ENCODE data around the gene PCDHA1. TPM values are rescaled to one million over a fixed set of nuclear protein-coding genes. Genes with fewer than 3 reads are reported as not detected.

PCDHA1 gene
- total and polyA plus RNA-seq, 9 of the 15 experiments (the other 6 are each of a cell fraction or from before 2014, with no cell fraction given) = not detected

DNA sequence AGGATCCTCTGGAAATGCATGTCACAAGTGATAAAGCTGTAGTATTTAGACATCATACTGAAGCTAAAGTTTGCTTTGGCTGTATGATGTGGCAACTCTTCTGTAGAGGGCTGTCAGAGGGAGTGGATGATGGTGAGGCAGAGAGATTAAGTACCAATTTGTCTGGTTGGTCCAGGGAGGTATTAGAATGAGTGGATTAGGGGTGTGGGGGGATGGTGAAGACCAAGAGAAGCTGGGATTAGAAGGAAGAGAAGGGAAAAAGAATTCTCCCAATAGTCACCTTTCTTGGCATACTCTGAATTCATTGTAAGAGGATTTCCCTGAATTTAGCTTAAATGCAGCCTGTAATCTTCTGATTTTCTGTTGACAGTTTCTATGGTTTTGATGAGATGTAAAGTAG is 183.9 kb downstream of the PCDHA1 start:
- H3K36me3 ChIP-seq (ENCODE audit: control insufficient read depth, insufficient read depth, low read length) = no peaks in the 10 kb centered on the region
- intact Hi-C loops (cut with micrococcal nuclease) (no loop called here), in situ Hi-C loops (cut with MboI) (no loop called here)
- H3K79me2 ChIP-seq (ENCODE audit: control insufficient read depth, insufficient read depth, low read length) = no peaks in the 10 kb centered on the region
- H3K4me3 ChIP-seq = no peak overlapping the region
- peaks cover 0 to 11% of the 10 kb centered on the region in 2 experiments; a peak in 2 of 5 replicates for H3K27me3 ChIP-seq (ENCODE audit: control insufficient read depth in 2 of 2, insufficient read depth in 2 of 2, low read length in 2 of 2)
- no peaks in the 10 kb centered on the region; a peak in 1 of 5 replicates for H3K4me1 ChIP-seq (replicated peaks in 1 of 2; ENCODE audit: control insufficient read depth in 2 of 2, insufficient read depth in 2 of 2, low read length in 2 of 2)
- no peak overlapping the region for H2AFZ ChIP-seq (ENCODE audit: low read depth, low read length)
- FAIRE-seq (no peak), DNase-seq (ENCODE audit: extremely low read depth in 1 of 4, low spot score in 3 of 4) (no peak), ATAC-seq (no peak)
- no peaks in the 10 kb centered on the region for H4K20me1 ChIP-seq (replicated peaks; ENCODE audit: control insufficient read depth, insufficient read depth, low read length)
- no peak overlapping the region for H3K9ac ChIP-seq (ENCODE audit: insufficient read depth in 1 of 2, low read depth in 2 of 2, low read length in 2 of 2)
- H3K9me1 ChIP-seq (ENCODE audit: control insufficient read depth, insufficient read depth, low read length) = no peaks in the 10 kb centered on the region
- H3K27ac ChIP-seq (ENCODE audit: extremely low read depth, low read depth, low read length) = no peak overlapping the region
- TF ChIP-seq, protein P1, sequence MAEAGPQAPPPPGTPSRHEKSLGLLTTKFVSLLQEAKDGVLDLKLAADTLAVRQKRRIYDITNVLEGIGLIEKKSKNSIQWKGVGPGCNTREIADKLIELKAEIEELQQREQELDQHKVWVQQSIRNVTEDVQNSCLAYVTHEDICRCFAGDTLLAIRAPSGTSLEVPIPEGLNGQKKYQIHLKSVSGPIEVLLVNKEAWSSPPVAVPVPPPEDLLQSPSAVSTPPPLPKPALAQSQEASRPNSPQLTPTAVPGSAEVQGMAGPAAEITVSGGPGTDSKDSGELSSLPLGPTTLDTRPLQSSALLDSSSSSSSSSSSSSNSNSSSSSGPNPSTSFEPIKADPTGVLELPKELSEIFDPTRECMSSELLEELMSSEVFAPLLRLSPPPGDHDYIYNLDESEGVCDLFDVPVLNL (CRISPR knock-in tag; IDR thresholded peaks at IDR 0.05; ENCODE audit: low read depth) = no peak
- CTCF ChIA-PET (ENCODE audit: low intra/inter-chr PET ratio) = interaction anchor here (0.6 kb wide), 1 partner anchor 119 kb away, joined by 4 read pairs; no protein-coding TSS in a partner anchor
- no peaks in the 10 kb centered on the region for H3K9me3 ChIP-seq (replicated peaks; ENCODE audit: control insufficient read depth, insufficient read depth, low read depth, low read length)
- POLR2A ChIA-PET = no interaction called here
- no peak overlapping the region for H3K4me2 ChIP-seq (ENCODE audit: insufficient read depth, low read length)
- BruUV-seq (replicated peaks) = no TSS peak

DNA sequence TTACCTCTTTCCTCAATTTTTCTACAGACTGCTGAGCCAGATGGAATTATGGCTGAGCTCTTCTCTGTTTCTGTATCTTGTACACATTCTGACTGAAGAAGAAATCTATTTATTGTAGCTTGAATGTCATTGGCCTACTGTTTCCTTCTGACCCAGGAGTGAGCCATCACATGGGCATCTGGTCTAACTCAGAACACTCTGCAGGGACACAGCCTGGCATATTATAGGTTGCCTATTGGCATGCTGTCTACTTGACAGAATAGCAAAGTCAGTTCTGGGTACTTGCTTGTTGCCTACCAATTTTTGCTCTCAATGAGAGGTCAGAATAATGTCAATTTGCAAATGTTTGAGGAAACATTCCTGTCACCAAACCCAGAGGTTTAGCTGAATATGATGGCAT is 187.6 kb downstream of the PCDHA1 start:
- Histone ChIP-seq H4K20me1 (replicated peaks; ENCODE audit: control insufficient read depth, insufficient read depth, low read length) (no peaks in the 10 kb centered on the region), H3K9me1 (ENCODE audit: control insufficient read depth, insufficient read depth, low read length) (no peaks in the 10 kb centered on the region), H3K9me3 (replicated peaks; ENCODE audit: control insufficient read depth, insufficient read depth, low read depth, low read length) (no peaks in the 10 kb centered on the region), H3K36me3 (ENCODE audit: control insufficient read depth, insufficient read depth, low read length) (no peaks in the 10 kb centered on the region), H3K9ac (ENCODE audit: insufficient read depth in 1 of 2, low read depth in 2 of 2, low read length in 2 of 2) (no peak overlapping the region), H3K27ac (ENCODE audit: extremely low read depth, low read depth, low read length) (no peak overlapping the region), H3K4me3 (no peak overlapping the region), H3K79me2 (ENCODE audit: control insufficient read depth, insufficient read depth, low read length) (no peaks in the 10 kb centered on the region), H3K4me1 (replicated peaks in 1 of 2; ENCODE audit: control insufficient read depth in 2 of 2, insufficient read depth in 2 of 2, low read length in 2 of 2) (no peaks in the 10 kb centered on the region), H3K4me2 (ENCODE audit: insufficient read depth, low read length) (no peak overlapping the region), H2AFZ (ENCODE audit: low read depth, low read length) (no peak overlapping the region), H3K27me3 (ENCODE audit: control insufficient read depth in 2 of 2, insufficient read depth in 2 of 2, low read length in 2 of 2) (no peaks in the 10 kb centered on the region; a peak in 1 of 5 replicates)
- in situ Hi-C loops (cut with MboI) (no loop called here), intact Hi-C loops (cut with micrococcal nuclease) (no loop called here)
- DNase-seq (ENCODE audit: extremely low read depth in 1 of 4, low spot score in 3 of 4) (no peak), ATAC-seq (no peak), FAIRE-seq (no peak)
- BruUV-seq (replicated peaks) = no TSS peak
- CTCF ChIA-PET (ENCODE audit: low intra/inter-chr PET ratio) = no interaction called here
- POLR2A ChIA-PET = no interaction called here
- TF ChIP-seq, protein P2, sequence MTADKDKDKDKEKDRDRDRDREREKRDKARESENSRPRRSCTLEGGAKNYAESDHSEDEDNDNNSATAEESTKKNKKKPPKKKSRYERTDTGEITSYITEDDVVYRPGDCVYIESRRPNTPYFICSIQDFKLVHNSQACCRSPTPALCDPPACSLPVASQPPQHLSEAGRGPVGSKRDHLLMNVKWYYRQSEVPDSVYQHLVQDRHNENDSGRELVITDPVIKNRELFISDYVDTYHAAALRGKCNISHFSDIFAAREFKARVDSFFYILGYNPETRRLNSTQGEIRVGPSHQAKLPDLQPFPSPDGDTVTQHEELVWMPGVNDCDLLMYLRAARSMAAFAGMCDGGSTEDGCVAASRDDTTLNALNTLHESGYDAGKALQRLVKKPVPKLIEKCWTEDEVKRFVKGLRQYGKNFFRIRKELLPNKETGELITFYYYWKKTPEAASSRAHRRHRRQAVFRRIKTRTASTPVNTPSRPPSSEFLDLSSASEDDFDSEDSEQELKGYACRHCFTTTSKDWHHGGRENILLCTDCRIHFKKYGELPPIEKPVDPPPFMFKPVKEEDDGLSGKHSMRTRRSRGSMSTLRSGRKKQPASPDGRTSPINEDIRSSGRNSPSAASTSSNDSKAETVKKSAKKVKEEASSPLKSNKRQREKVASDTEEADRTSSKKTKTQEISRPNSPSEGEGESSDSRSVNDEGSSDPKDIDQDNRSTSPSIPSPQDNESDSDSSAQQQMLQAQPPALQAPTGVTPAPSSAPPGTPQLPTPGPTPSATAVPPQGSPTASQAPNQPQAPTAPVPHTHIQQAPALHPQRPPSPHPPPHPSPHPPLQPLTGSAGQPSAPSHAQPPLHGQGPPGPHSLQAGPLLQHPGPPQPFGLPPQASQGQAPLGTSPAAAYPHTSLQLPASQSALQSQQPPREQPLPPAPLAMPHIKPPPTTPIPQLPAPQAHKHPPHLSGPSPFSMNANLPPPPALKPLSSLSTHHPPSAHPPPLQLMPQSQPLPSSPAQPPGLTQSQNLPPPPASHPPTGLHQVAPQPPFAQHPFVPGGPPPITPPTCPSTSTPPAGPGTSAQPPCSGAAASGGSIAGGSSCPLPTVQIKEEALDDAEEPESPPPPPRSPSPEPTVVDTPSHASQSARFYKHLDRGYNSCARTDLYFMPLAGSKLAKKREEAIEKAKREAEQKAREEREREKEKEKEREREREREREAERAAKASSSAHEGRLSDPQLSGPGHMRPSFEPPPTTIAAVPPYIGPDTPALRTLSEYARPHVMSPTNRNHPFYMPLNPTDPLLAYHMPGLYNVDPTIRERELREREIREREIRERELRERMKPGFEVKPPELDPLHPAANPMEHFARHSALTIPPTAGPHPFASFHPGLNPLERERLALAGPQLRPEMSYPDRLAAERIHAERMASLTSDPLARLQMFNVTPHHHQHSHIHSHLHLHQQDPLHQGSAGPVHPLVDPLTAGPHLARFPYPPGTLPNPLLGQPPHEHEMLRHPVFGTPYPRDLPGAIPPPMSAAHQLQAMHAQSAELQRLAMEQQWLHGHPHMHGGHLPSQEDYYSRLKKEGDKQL (CRISPR knock-in tag; IDR thresholded peaks at IDR 0.05; ENCODE audit: borderline replicate concordance) = no peak
- no peak for TF ChIP-seq GTF2E2 (tag; IDR thresholded peaks at IDR 0.05)
- TF ChIP-seq ZNF589 (CRISPR knock-in tag; IDR thresholded peaks at IDR 0.05; ENCODE audit: low read depth) = no peak
- TF ChIP-seq HNRNPLL (IDR thresholded peaks at IDR 0.05; ENCODE audit: low read depth, low read length, poor library complexity, severe bottlenecking) = no peak
- no peak for TF ChIP-seq MBD2 (IDR thresholded peaks at IDR 0.05; ENCODE audit: borderline replicate concordance, low read depth)
- no peak for TF ChIP-seq PHF21A (IDR thresholded peaks at IDR 0.05; ENCODE audit: borderline replicate concordance, low read depth)
- no peak for TF ChIP-seq ZNF551 (CRISPR knock-in tag; IDR thresholded peaks at IDR 0.05)
- TF ChIP-seq PML (IDR thresholded peaks at IDR 0.05; ENCODE audit: low read length) = no peak

All from K562 (cell line).